T-cell (primary cell): ENCODE results near the gene USH1C. TPM values are rescaled to one million over a fixed set of nuclear protein-coding genes. Genes with fewer than 3 reads are reported as not detected.

ENCODE experiments used
- ATAC-seq, 4 experiments: fragments of 200-7000 bp in 3 of 4; fragments of 150-1000 bp in 1 of 4; cut with Tn5 transposase; replicated peaks in 1 of 4; 1 replicate in 3 of 4; 2 replicates in 1 of 4; pipeline ENCODE4 v1.10.0; 2021; ENCODE audit warnings: moderate library complexity in 3 of 4, mild to moderate bottlenecking in 2 of 4, moderate number of reproducible peaks in 1 of 4
- CTCF ChIA-PET, 2 donors: fragments of 300-600 bp; sonication (Branson Sonifier 250); formaldehyde crosslinking; loops; one replicate each; lab custom pipeline; 2022; ENCODE audit warnings: antibody characterized with exemption in 2 of 2; lab: Charles Lee
- POLR2A ChIA-PET, 2 donors: fragments of 300-600 bp; sonication (Branson Sonifier 250); formaldehyde crosslinking; loops; one replicate each; lab custom pipeline; 2022; ENCODE audit warnings: antibody characterized with exemption in 2 of 2; lab: Charles Lee
- DNase-seq, 35 experiments: peaks; one replicate each; pipeline versions ENCODE4 v3.0.0 to v3.0.0-alpha.2; 2013 to 2023
- H3K27ac ChIP-seq: one replicate; pipeline ENCODE4 v1.5.1; 2013; ENCODE audit warnings: low read length
- H3K27me3 ChIP-seq, 2 experiments: replicated peaks in 1 of 2; 1 replicate in 1 of 2; 2 replicates in 1 of 2; pipeline versions ENCODE4 v1.6.1 to v1.7.0; 2013; ENCODE audit warnings: low read length in 1 of 2, mixed read lengths in 1 of 2; ENCODE audit not compliant: control insufficient read depth in 2 of 2, insufficient read depth in 2 of 2; ENCODE audit errors: extremely low read depth in 1 of 2
- H3K36me3 ChIP-seq, 2 donors: 1 replicate in 1 of 2; 2 replicates in 1 of 2; pipeline versions ENCODE4 v1.6.1 to v1.7.0; 2013; ENCODE audit warnings: low read length in 1 of 2; ENCODE audit not compliant: control insufficient read depth in 2 of 2, insufficient read depth in 1 of 2; ENCODE audit errors: extremely low read depth in 1 of 2
- H3K4me1 ChIP-seq, 2 experiments: 1 replicate in 1 of 2; 2 replicates in 1 of 2; pipeline versions ENCODE4 v1.6.1 to v1.7.0; 2013; ENCODE audit warnings: low read length in 2 of 2, mixed read lengths in 1 of 2; ENCODE audit not compliant: insufficient read depth in 2 of 2, control insufficient read depth in 1 of 2; ENCODE audit errors: extremely low read depth in 1 of 2
- H3K4me3 ChIP-seq, 2 donors: 1 replicate in 1 of 2; 2 replicates in 1 of 2; pipeline versions ENCODE4 v1.5.1 to v1.7.0; 2013; ENCODE audit warnings: mild to moderate bottlenecking in 2 of 2, low read length in 1 of 2, moderate library complexity in 1 of 2; ENCODE audit not compliant: control insufficient read depth in 1 of 2; ENCODE audit errors: extremely low read depth in 1 of 2
- H3K9me3 ChIP-seq: 2 replicates; pipeline ENCODE4 v1.7.0; 2013
- H3K27ac Mint-ChIP-seq, 2 donors: one replicate each; pipeline ENCODE4 v1.8.0; 2020 to 2021; ENCODE audit warnings: mild to moderate bottlenecking in 2 of 2, mixed read lengths in 2 of 2
- H3K27me3 Mint-ChIP-seq, 2 donors: one replicate each; pipeline ENCODE4 v1.8.0; 2021 to 2022; ENCODE audit warnings: mixed read lengths in 2 of 2
- H3K36me3 Mint-ChIP-seq: one replicate; pipeline ENCODE4 v1.8.0; 2021; ENCODE audit warnings: mixed read lengths
- H3K4me1 Mint-ChIP-seq, 3 donors: one replicate each; pipeline ENCODE4 v1.8.0; 2020 to 2022; ENCODE audit warnings: mixed read lengths in 3 of 3, mild to moderate bottlenecking in 1 of 3
- H3K4me3 Mint-ChIP-seq, 3 donors: one replicate each; pipeline ENCODE4 v1.8.0; 2020 to 2022; ENCODE audit warnings: mild to moderate bottlenecking in 3 of 3, mixed read lengths in 3 of 3, moderate library complexity in 3 of 3
- H3K9me3 Mint-ChIP-seq, 3 donors: one replicate each; pipeline ENCODE4 v1.8.0; 2020 to 2022; ENCODE audit warnings: mixed read lengths in 3 of 3
- WGBS: methylation state at CpG from one replicate; pipeline ENCODE4 v1.1.5; 2013; ENCODE audit warnings: missing lambda C conversion rate; ENCODE audit not compliant: insufficient coverage; 5-methylcytosine and 5-hydroxymethylcytosine counted together
- total RNA-seq, 35 experiments: library from RNA in 6 of 35; stranded (reverse) in 6 of 35; fragments of 120-200 nt in 1 of 35; gene quantifications; one replicate each; pipeline versions ENCODE4 v1.2.1 to v1.2.4 and lab custom pipeline; 2013 to 2026

Gene USH1C
- total RNA-seq, 5 donors from 2014 or later (not counting 1 experiment from before 2014, with no cell fraction given) = not detected

DNA sequence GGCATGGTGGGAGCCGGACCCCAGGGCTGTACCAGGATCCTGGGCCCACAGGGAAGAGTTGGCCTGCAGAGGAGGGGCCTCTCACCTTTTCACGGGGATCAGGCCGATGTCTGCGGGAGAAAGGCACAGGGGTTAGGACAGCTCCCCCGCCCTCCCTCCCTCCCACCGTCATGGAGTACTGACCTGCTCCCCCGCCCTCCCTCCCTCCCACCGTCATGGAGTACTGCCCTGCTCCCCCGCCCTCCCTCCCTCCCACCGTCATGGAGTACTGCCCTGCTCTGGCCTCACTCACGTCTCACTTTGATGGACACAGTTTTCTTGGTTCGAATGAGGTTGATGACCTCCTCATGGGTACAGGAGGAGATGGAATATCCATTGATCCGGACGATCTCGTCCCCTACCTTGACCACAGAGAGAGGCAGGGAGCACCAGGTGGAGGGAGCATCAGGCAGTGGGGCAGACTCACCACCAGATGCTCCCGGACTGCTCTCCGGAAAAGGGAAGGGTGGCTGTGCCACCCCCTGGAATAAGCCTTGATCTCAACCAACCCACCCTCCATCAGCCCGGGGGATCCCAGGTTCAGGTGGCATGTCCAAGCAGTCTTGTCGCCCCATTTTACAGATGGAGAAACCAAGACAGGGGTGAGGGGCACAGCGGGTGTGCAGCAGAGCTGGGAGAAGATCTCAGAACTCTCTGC lies 17.1 kb downstream of the USH1C start:
- ATAC-seq = no peak

GRCh38 chr11:17526326-17526725 lies 17.9 kb downstream of the USH1C start:
- ATAC-seq (no peak), DNase-seq (no peak)
- H3K4me3 Mint-ChIP-seq = no peak overlapping the region
- peaks cover 0 to 9% of the 10 kb centered on the region in 2 donors for H3K27me3 Mint-ChIP-seq
- no peaks in the 10 kb centered on the region for H3K36me3 Mint-ChIP-seq
- Histone ChIP-seq H3K4me1 (no peaks in the 10 kb centered on the region), H3K4me3 (no peak overlapping the region), H3K27me3 (peaks cover 0 to 18% of the 10 kb centered on the region in 2 experiments), H3K27ac (no peak overlapping the region), H3K9me3 (no peaks in the 10 kb centered on the region), H3K36me3 (no peaks in the 10 kb centered on the region)
- H3K27ac Mint-ChIP-seq = no peak overlapping the region
- no peaks in the 10 kb centered on the region for H3K4me1 Mint-ChIP-seq
- no peaks in the 10 kb centered on the region for H3K9me3 Mint-ChIP-seq
- WGBS = 79% methylated on average over 12 of the region's 13 CpGs
- ChIA-PET POLR2A (no interaction called here), CTCF (interaction anchor here in 1 of 2 donors (0.5 kb wide), 1 partner anchor 259 kb away, joined by 5 read pairs; no protein-coding TSS in a partner anchor)

More for the DNA sequence above, 17.1 kb downstream of the USH1C start:
- no peak for DNase-seq
- POLR2A ChIA-PET = no interaction called here
- H3K9me3 Mint-ChIP-seq = no peaks in the 10 kb centered on the region
- no peaks in the 10 kb centered on the region for H3K4me1 Mint-ChIP-seq
- no peaks in the 10 kb centered on the region for H3K36me3 Mint-ChIP-seq
- no peak overlapping the region for H3K27ac ChIP-seq
- H3K4me3 ChIP-seq = no peak overlapping the region
- H3K27me3 Mint-ChIP-seq = peaks cover 0 to 13% of the 10 kb centered on the region in 2 donors
- CTCF ChIA-PET = interaction anchor here (0.5 to 2.1 kb wide), 4 partner anchors 143 to 707 kb away, joined by 3 to 12 read pairs (median 5); no protein-coding TSS in a partner anchor
- no peaks in the 10 kb centered on the region for H3K9me3 ChIP-seq
- no peaks in the 10 kb centered on the region for H3K36me3 ChIP-seq
- peaks cover 0 to 23% of the 10 kb centered on the region in 2 experiments for H3K27me3 ChIP-seq
- no peak overlapping the region for H3K27ac Mint-ChIP-seq
- 95% methylated on average over 7 of the region's 20 CpGs for WGBS
- H3K4me1 ChIP-seq = no peaks in the 10 kb centered on the region
- no peak overlapping the region for H3K4me3 Mint-ChIP-seq

DNA sequence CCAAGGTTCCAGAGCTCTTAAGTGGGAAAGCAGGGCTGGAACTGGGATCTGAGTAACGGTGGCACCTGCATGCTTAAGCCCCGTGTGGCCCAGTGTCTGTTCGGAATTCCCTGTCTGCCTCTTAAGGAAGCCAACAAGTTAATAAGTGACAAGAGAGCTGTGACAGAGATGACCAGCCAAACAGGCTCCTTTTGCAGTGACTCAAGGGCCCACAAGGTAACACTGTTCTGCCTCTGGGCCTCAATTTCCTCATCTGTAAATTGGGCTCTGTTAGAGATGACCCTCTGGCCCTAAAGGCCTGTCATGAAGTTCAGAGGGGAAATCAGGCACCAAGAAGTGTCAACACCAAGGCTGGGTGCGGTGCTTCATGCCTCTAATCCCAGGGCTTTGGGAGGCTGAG lies 18.6 kb downstream of the USH1C start:
- Mint-ChIP-seq H3K4me1 (no peaks in the 10 kb centered on the region), H3K27ac (no peak overlapping the region), H3K27me3 (peaks cover 0 to 10% of the 10 kb centered on the region in 2 donors), H3K9me3 (no peaks in the 10 kb centered on the region), H3K4me3 (no peak overlapping the region), H3K36me3 (no peaks in the 10 kb centered on the region)
- H3K36me3 ChIP-seq = no peaks in the 10 kb centered on the region
- ATAC-seq (no peak), DNase-seq (no peak)
- H3K4me1 ChIP-seq = no peaks in the 10 kb centered on the region
- CTCF ChIA-PET = interaction anchor here in 1 of 2 donors (0.6 kb wide), 1 partner anchor 330 kb away, joined by 7 read pairs; no protein-coding TSS in a partner anchor
- POLR2A ChIA-PET = no interaction called here
- 79% methylated on average over 3 of the region's 4 CpGs for WGBS
- H3K27me3 ChIP-seq = peaks cover 0 to 15% of the 10 kb centered on the region in 2 experiments
- no peak overlapping the region for H3K4me3 ChIP-seq
- no peaks in the 10 kb centered on the region for H3K9me3 ChIP-seq
- no peak overlapping the region for H3K27ac ChIP-seq

DNA sequence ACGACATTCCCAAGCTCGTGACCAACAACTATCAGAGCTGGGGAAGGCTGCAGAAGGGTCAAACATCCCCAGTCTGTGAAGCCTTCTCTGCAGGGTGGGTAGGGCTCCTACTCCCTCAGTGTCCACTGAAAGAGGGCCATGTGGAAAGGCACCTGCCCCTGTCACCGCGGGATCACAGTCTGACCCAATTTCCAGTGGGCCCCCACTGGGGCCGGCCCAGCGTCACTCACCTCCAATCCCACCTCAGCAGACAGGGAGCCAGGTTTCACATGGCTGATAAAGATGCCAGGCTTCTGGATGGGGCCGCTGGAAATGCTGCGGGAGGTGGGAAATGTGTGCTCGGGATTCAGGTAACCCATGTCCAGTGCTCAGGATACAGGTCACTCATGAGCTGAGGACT lies 20.0 kb downstream of the USH1C start:
- POLR2A ChIA-PET = interaction anchor here in 1 of 2 donors (0.5 kb wide), 1 partner anchor 240 kb away, joined by 3 read pairs; no protein-coding TSS in a partner anchor
- Histone ChIP-seq H3K4me3 (no peak overlapping the region), H3K27me3 (peaks cover 0 to 10% of the 10 kb centered on the region in 2 experiments), H3K9me3 (no peaks in the 10 kb centered on the region), H3K4me1 (no peaks in the 10 kb centered on the region), H3K27ac (no peak overlapping the region), H3K36me3 (no peaks in the 10 kb centered on the region)
- Mint-ChIP-seq H3K36me3 (no peaks in the 10 kb centered on the region), H3K4me3 (no peak overlapping the region), H3K27me3 (peaks cover 0 to 10% of the 10 kb centered on the region in 2 donors), H3K4me1 (no peaks in the 10 kb centered on the region), H3K9me3 (no peaks in the 10 kb centered on the region), H3K27ac (no peak overlapping the region)
- no peak for DNase-seq
- ATAC-seq = no peak
- CTCF ChIA-PET = interaction anchor here in 1 of 2 donors (0.7 kb wide), 1 partner anchor 38 kb away, joined by 3 read pairs; no protein-coding TSS in a partner anchor
- 94% methylated on average over 3 of the region's 9 CpGs for WGBS

- H3K9me3 Mint-ChIP-seq = no peaks in the 10 kb centered on the region
- DNase-seq (no peak), ATAC-seq (no peak)
- no peak overlapping the region for H3K4me3 Mint-ChIP-seq
- Histone ChIP-seq H3K27me3 (peaks cover 0 to 6% of the 10 kb centered on the region in 2 experiments), H3K27ac (no peak overlapping the region), H3K4me1 (no peaks in the 10 kb centered on the region), H3K4me3 (no peak overlapping the region), H3K36me3 (no peaks in the 10 kb centered on the region), H3K9me3 (no peaks in the 10 kb centered on the region)
- ChIA-PET CTCF (no interaction called here), POLR2A (no interaction called here)
- peaks cover 0 to 8% of the 10 kb centered on the region in 2 donors for H3K27me3 Mint-ChIP-seq
- no peak overlapping the region for H3K27ac Mint-ChIP-seq
- no peaks in the 10 kb centered on the region for H3K4me1 Mint-ChIP-seq
- 70% methylated on average over 10 of the region's 17 CpGs for WGBS
- no peaks in the 10 kb centered on the region for H3K36me3 Mint-ChIP-seq
Observed at GRCh38 chr11:17522655-17523054, 21.6 kb downstream of the USH1C start.

GRCh38 chr11:17521106-17521900 lies 22.9 kb downstream of the USH1C start:
- ChIA-PET CTCF (no interaction called here), POLR2A (no interaction called here)

More at GRCh38 chr11:17521106-17521900, 22.9 kb downstream of the USH1C start:
- Histone ChIP-seq H3K27ac (no peak overlapping the region), H3K36me3 (no peaks in the 10 kb centered on the region), H3K9me3 (no peaks in the 10 kb centered on the region), H3K27me3 (peaks cover 0 to 13% of the 10 kb centered on the region in 2 experiments), H3K4me1 (no peaks in the 10 kb centered on the region), H3K4me3 (no peak overlapping the region)
- WGBS = 82% methylated on average over 3 of the region's 11 CpGs
- no peaks in the 10 kb centered on the region for H3K4me1 Mint-ChIP-seq
- no peak overlapping the region for H3K4me3 Mint-ChIP-seq
- H3K36me3 Mint-ChIP-seq = no peaks in the 10 kb centered on the region
- H3K27ac Mint-ChIP-seq = no peak overlapping the region
- no peaks in the 10 kb centered on the region for H3K9me3 Mint-ChIP-seq
- ATAC-seq (no peak), DNase-seq (no peak)
- peaks cover 0 to 12% of the 10 kb centered on the region in 2 donors for H3K27me3 Mint-ChIP-seq
